Measurements from ENCODE around the gene SLCO1B3. TPM values are rescaled to one million over a fixed set of nuclear protein-coding genes. Genes with fewer than 3 reads are reported as not detected.

The SLCO1B3 gene
- total RNA-seq, 1 experiment from 2014 or later: not detected

DNA sequence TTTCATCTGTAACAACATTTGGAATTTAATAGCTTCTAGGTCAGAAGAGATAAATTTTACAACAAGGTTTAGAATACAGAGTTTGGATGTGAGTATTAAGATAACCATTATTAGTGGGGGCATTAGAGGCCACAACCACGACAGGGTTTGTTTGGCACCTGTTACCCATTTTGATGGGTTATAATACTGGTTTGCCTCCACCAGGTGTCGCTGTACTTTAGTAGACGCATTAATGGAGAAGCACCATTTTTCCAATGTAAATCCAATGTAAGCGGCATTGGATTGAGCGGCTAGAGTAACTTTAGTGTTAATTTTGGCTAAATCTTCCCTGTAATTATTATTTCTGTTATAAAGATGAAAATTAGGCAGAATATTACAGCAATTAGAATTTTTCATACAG, 136.2 kb downstream of the SLCO1B3 start:
- no peak overlapping the region for H4K5ac ChIP-seq (ENCODE audit: insufficient read length, low read depth, low read length)
- H4K91ac ChIP-seq (ENCODE audit: insufficient read length, low read depth, low read length): no peak overlapping the region
- no peak overlapping the region for H3K27ac Mint-ChIP-seq
- H2BK15ac ChIP-seq (ENCODE audit: low read depth, low read length): no peak overlapping the region
- H3K56ac ChIP-seq (ENCODE audit: insufficient read length, low read depth, low read length): no peak overlapping the region
- H3K36me3 Mint-ChIP-seq (ENCODE audit: insufficient read depth in 1 of 3, low read depth in 3 of 3): peaks cover 3 to 8% (median 6%) of the 10 kb centered on the region in 3 experiments; a peak in 5 of 7 replicates
- no peaks in the 10 kb centered on the region for H3K4me1 ChIP-seq (ENCODE audit: insufficient read depth, low read length)
- TF ChIP-seq, protein P1, sequence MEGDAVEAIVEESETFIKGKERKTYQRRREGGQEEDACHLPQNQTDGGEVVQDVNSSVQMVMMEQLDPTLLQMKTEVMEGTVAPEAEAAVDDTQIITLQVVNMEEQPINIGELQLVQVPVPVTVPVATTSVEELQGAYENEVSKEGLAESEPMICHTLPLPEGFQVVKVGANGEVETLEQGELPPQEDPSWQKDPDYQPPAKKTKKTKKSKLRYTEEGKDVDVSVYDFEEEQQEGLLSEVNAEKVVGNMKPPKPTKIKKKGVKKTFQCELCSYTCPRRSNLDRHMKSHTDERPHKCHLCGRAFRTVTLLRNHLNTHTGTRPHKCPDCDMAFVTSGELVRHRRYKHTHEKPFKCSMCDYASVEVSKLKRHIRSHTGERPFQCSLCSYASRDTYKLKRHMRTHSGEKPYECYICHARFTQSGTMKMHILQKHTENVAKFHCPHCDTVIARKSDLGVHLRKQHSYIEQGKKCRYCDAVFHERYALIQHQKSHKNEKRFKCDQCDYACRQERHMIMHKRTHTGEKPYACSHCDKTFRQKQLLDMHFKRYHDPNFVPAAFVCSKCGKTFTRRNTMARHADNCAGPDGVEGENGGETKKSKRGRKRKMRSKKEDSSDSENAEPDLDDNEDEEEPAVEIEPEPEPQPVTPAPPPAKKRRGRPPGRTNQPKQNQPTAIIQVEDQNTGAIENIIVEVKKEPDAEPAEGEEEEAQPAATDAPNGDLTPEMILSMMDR (conservative IDR thresholded peaks at IDR 0.05): peak; percentile 86
- H3K79me2 ChIP-seq (ENCODE audit: insufficient read depth, low read length): no peaks in the 10 kb centered on the region
- H2BK5ac ChIP-seq (ENCODE audit: insufficient read length, low read length): no peak overlapping the region
- H3K4ac ChIP-seq (ENCODE audit: low read depth, low read length): no peak overlapping the region
- WGBS (ENCODE audit: extremely low coverage, insufficient read length, low lambda C conversion rate): no CpG with 5 or more reads among the region's 5 CpGs
- H3K23ac ChIP-seq (ENCODE audit: insufficient read length, low read depth, low read length): no peak overlapping the region
- H2BK120ac ChIP-seq (ENCODE audit: low read depth, low read length, poor library complexity, severe bottlenecking): no peak overlapping the region
- no peaks in the 10 kb centered on the region for H3K27me3 ChIP-seq (ENCODE audit: insufficient read depth, low read length)
- H4K20me1 ChIP-seq (ENCODE audit: control insufficient read depth, insufficient read depth, insufficient read length): no peaks in the 10 kb centered on the region
- no peak overlapping the region for H2AFZ ChIP-seq (ENCODE audit: low read length)
- no peak overlapping the region for H2BK12ac ChIP-seq (ENCODE audit: insufficient read length, low read depth, low read length)
- H3K9me3 ChIP-seq (ENCODE audit: control insufficient read depth, low read depth, low read length): no peaks in the 10 kb centered on the region
- H3K27me3 Mint-ChIP-seq (ENCODE audit: low read depth): no peaks in the 10 kb centered on the region
- no peak overlapping the region for H3K4me2 ChIP-seq (ENCODE audit: insufficient read depth, insufficient read length, low read length)
- peaks cover 0 to 3% of the 10 kb centered on the region in 2 experiments; a peak in 1 of 4 replicates for H3K4me1 Mint-ChIP-seq
- DNase-seq: peak; percentile 50
- H4K8ac ChIP-seq (replicated peaks; ENCODE audit: insufficient read length, low read depth, low read length): no peak overlapping the region
- H3K4me3 Mint-ChIP-seq: no peak overlapping the region
- H3K9ac ChIP-seq (ENCODE audit: extremely low read depth, insufficient read length, low read length): no peak overlapping the region
- H3K27ac ChIP-seq (ENCODE audit: insufficient read length, low read depth, low read length): no peak overlapping the region
- peaks cover 12% of the 10 kb centered on the region in 2 experiments; a peak in 4 of 5 replicates for H3K9me3 Mint-ChIP-seq
- no peak overlapping the region for H2AK5ac ChIP-seq (ENCODE audit: insufficient read length, low read length)
- no peaks in the 10 kb centered on the region for H3K79me1 ChIP-seq (ENCODE audit: insufficient read depth, low read depth, low read length, poor library complexity, severe bottlenecking)
- H3T11ph ChIP-seq (ENCODE audit: low read length): no peak overlapping the region
- no peak overlapping the region for H3K14ac ChIP-seq (ENCODE audit: insufficient read depth, low read length)
- no peak overlapping the region for H3K18ac ChIP-seq (ENCODE audit: insufficient read length, low read depth, low read length)
- no peak overlapping the region for H2BK20ac ChIP-seq (ENCODE audit: low read depth, low read length, poor library complexity, severe bottlenecking)
- H3K23me2 ChIP-seq (ENCODE audit: insufficient read length, low read depth, low read length, poor library complexity, severe bottlenecking): no peaks in the 10 kb centered on the region

Measured in H9 (cell line).